HCT116 (cell line): Measurements from ENCODE around the gene NUBPL. TPM values are rescaled to one million over a fixed set of nuclear protein-coding genes. Genes with fewer than 3 reads are reported as not detected.

Source experiments
- ATAC-seq: fragments of 200-7000 bp; cut with Tn5 transposase; 2 replicates; pipeline ENCODE4 v1.9.1; 2020; ENCODE audit warnings: mild to moderate bottlenecking, moderate library complexity
- BruUV-seq: library from RNA; stranded (reverse); fragments of 400-500 nt; replicated peaks from 2 replicates; lab custom pipeline; 2021; lab: Mats Ljungman, UMichigan
- CTCF ChIA-PET: fragments of 300-600 bp; sonication (Branson Sonifier 250); formaldehyde crosslinking; loops from one replicate; lab custom pipeline; 2021; ENCODE audit warnings: antibody characterized with exemption; lab: Charles Lee
- POLR2A ChIA-PET: fragments of 300-600, 350-600 bp; sonication (Branson Sonifier 250); formaldehyde crosslinking; loops from one replicate; lab custom pipeline; 2021; ENCODE audit warnings: antibody characterized with exemption; lab: Charles Lee
- RAD21 ChIA-PET, 2 experiments: fragments of 300-600 bp; sonication (Branson Sonifier 250); formaldehyde crosslinking; loops; one replicate each; lab custom pipeline; 2023; ENCODE audit warnings: low total read pairs in 2 of 2; ENCODE audit not compliant: uncharacterized antibody in 2 of 2, unreplicated experiment in 2 of 2, low non-redundant PET in 1 of 2; lab: Charles Lee
- DNase-seq: peaks from one replicate; pipeline ENCODE4 v3.0.0-alpha.2; 2010; ENCODE audit warnings: low read depth, low spot score
- H2AFZ ChIP-seq: fragments of 200-600 bp; shearing (Covaris generic), sonication (generic); 2 replicates; pipeline ENCODE4 v1.6.1; 2017; ENCODE audit warnings: low read depth, mixed run types, mixed read lengths, antibody characterized with exemption, low read length; ENCODE audit not compliant: poor library complexity, severe bottlenecking
- H3K27ac ChIP-seq: 2 replicates; pipeline ENCODE4 v1.5.1; 2012; ENCODE audit warnings: low read depth, low read length
- H3K27me3 ChIP-seq: fragments of 200-600 bp; sonication (generic); 2 replicates; pipeline ENCODE4 v1.6.1; 2016; ENCODE audit warnings: mixed run types, low read length, mixed read lengths; ENCODE audit not compliant: insufficient read depth
- H3K36me3 ChIP-seq, 2 experiments: fragments of 200-500 bp in 1 of 2; fragments of 200-600 bp in 1 of 2; sonication (Bioruptor generic) in 1 of 2; sonication (generic) in 1 of 2; 2 replicates each; pipeline versions ENCODE4 v1.5.1 to v1.6.1; 2014 to 2016; ENCODE audit warnings: low read length in 2 of 2, inconsistent platforms in 1 of 2, mixed read lengths in 1 of 2, mixed run types in 1 of 2; ENCODE audit not compliant: insufficient read depth in 2 of 2, control insufficient read depth in 1 of 2
- H3K4me1 ChIP-seq, 2 experiments: fragments of 200-600 bp in 1 of 2; sonication (generic) in 1 of 2; 2 replicates each; pipeline versions ENCODE4 v1.5.1 to v1.6.1; 2012 to 2017; ENCODE audit warnings: low read length in 2 of 2, inconsistent platforms in 1 of 2, mild to moderate bottlenecking in 1 of 2, mixed read lengths in 1 of 2, mixed run types in 1 of 2, moderate library complexity in 1 of 2; ENCODE audit not compliant: insufficient read depth in 2 of 2, control insufficient read depth in 1 of 2
- H3K4me2 ChIP-seq: fragments of 200-600 bp; sonication (generic); 2 replicates; pipeline ENCODE4 v1.6.1; 2017; ENCODE audit warnings: mixed run types, low read length, mixed read lengths
- H3K4me3 ChIP-seq, 2 experiments: fragments of 200-600 bp in 1 of 2; sonication (generic) in 1 of 2; replicated peaks in 1 of 2; 2 replicates each; pipeline ENCODE4 v1.5.1; 2011 to 2016; ENCODE audit warnings: low read length in 2 of 2, control low read depth in 1 of 2, low read depth in 1 of 2, mild to moderate bottlenecking in 1 of 2, mixed read lengths in 1 of 2, mixed run types in 1 of 2
- H3K79me2 ChIP-seq: fragments of 200-600 bp; sonication (generic); 2 replicates; pipeline ENCODE4 v1.6.1; 2017; ENCODE audit warnings: mild to moderate bottlenecking, mixed run types, low read length, moderate library complexity, mixed read lengths; ENCODE audit not compliant: insufficient read depth
- H3K9ac ChIP-seq: fragments of 200-600 bp; sonication (generic); 2 replicates; pipeline ENCODE4 v1.6.1; 2016; ENCODE audit warnings: low read length, mixed read lengths
- H3K9me2 ChIP-seq: fragments of 200-600 bp; sonication (generic), shearing (Covaris generic); 2 replicates; pipeline ENCODE4 v1.6.1; 2017; ENCODE audit warnings: mixed run types, mild to moderate bottlenecking, moderate library complexity; ENCODE audit not compliant: insufficient read depth
- H3K9me3 ChIP-seq, 2 experiments: fragments of 200-500 bp in 1 of 2; fragments of 200-600 bp in 1 of 2; sonication (Bioruptor generic) in 1 of 2; sonication (generic) in 1 of 2; 2 replicates each; pipeline ENCODE4 v1.6.1; 2014 to 2017; ENCODE audit warnings: low read length in 2 of 2, mixed read lengths in 2 of 2, inconsistent platforms in 1 of 2, low read depth in 1 of 2, mild to moderate bottlenecking in 1 of 2, mixed run types in 1 of 2, moderate library complexity in 1 of 2; ENCODE audit not compliant: control insufficient read depth in 1 of 2, insufficient read depth in 1 of 2
- H4K20me1 ChIP-seq: fragments of 200-600 bp; sonication (generic), shearing (Covaris generic); 2 replicates; pipeline ENCODE4 v1.6.1; 2017; ENCODE audit warnings: mixed run types, mild to moderate bottlenecking, moderate library complexity; ENCODE audit not compliant: insufficient read depth
- ATF3 ChIP-seq: IDR thresholded peaks from 2 replicates; pipeline ENCODE4 v1.6.1; 2012
- CEBPB ChIP-seq: IDR thresholded peaks from 2 replicates; pipeline ENCODE4 v1.6.1; 2012; ENCODE audit warnings: low read depth
- CTCF ChIP-seq, 3 experiments: fragments of 200-600 bp in 1 of 3; sonication (generic) in 1 of 3; IDR thresholded peaks in 2 of 3; conservative IDR thresholded peaks in 1 of 3; 2 replicates each; pipeline ENCODE4 v1.5.1; 2012 to 2017; ENCODE audit warnings: low read depth in 2 of 3, low read length in 2 of 3, antibody characterized with exemption in 1 of 3, borderline replicate concordance in 1 of 3, control low read depth in 1 of 3, mild to moderate bottlenecking in 1 of 3, mixed read lengths in 1 of 3, mixed run types in 1 of 3, moderate library complexity in 1 of 3; ENCODE audit not compliant: insufficient read depth in 1 of 3
- EZH2phosphoT487 ChIP-seq: fragments of 200-600 bp; IDR thresholded peaks from 2 replicates; pipeline ENCODE4 v1.6.1; 2018; ENCODE audit warnings: antibody characterized with exemption, borderline replicate concordance
- MAX ChIP-seq: IDR thresholded peaks from 2 replicates; pipeline ENCODE4 v1.6.1; 2012
- POLR2A ChIP-seq: IDR thresholded peaks from 2 replicates; pipeline ENCODE4 v1.7.0; 2011; ENCODE audit warnings: borderline replicate concordance; ENCODE audit not compliant: insufficient read depth, insufficient read length; ENCODE audit errors: extremely low read depth
- POLR2AphosphoS5 ChIP-seq: IDR thresholded peaks from 2 replicates; pipeline ENCODE4 v1.6.1; 2011; ENCODE audit warnings: mild to moderate bottlenecking, low read depth, low read length, moderate library complexity
- REST ChIP-seq: IDR thresholded peaks from 2 replicates; pipeline ENCODE4 v1.6.1; 2012; ENCODE audit warnings: low read depth
- SP1 ChIP-seq: IDR thresholded peaks from 2 replicates; pipeline ENCODE4 v1.6.1; 2012; ENCODE audit warnings: low read depth
- TCF7L2 ChIP-seq: IDR thresholded peaks from 2 replicates; pipeline ENCODE4 v1.7.0; 2011; ENCODE audit warnings: borderline replicate concordance, inconsistent platforms; ENCODE audit not compliant: insufficient read depth, insufficient read length; ENCODE audit errors: extremely low read depth
- YY1 ChIP-seq: IDR thresholded peaks from 2 replicates; pipeline ENCODE4 v1.6.1; 2011; ENCODE audit warnings: low read length, low read depth, moderate library complexity, mild to moderate bottlenecking; ENCODE audit not compliant: insufficient replicate concordance; ENCODE audit errors: extremely low read depth
- ZFX ChIP-seq: fragments of 450-650 bp; IDR thresholded peaks from 2 replicates; pipeline ENCODE4 v1.6.1; 2017
- intact Hi-C: fragments of 100-400 bp; cut with micrococcal nuclease; formaldehyde crosslinking; loops from 2 replicates; pipeline ENCODE4 v1.10.0; 2022
- total RNA-seq: library from RNA; stranded (reverse); gene quantifications from one replicate; pipeline ENCODE4 v1.2.1, GENCODE V29; 2021; ENCODE audit not compliant: unreplicated experiment
- TF ChIP-seq, protein P1 (sequence below): IDR thresholded peaks from 2 replicates; pipeline ENCODE4 v1.6.1; 2011; ENCODE audit warnings: mild to moderate bottlenecking, low read length, moderate library complexity; ENCODE audit not compliant: insufficient replicate concordance; ENCODE audit errors: extremely low read depth

Gene NUBPL
- total RNA-seq, 1 experiment from 2014 or later, result 11.3 TPM

DNA sequence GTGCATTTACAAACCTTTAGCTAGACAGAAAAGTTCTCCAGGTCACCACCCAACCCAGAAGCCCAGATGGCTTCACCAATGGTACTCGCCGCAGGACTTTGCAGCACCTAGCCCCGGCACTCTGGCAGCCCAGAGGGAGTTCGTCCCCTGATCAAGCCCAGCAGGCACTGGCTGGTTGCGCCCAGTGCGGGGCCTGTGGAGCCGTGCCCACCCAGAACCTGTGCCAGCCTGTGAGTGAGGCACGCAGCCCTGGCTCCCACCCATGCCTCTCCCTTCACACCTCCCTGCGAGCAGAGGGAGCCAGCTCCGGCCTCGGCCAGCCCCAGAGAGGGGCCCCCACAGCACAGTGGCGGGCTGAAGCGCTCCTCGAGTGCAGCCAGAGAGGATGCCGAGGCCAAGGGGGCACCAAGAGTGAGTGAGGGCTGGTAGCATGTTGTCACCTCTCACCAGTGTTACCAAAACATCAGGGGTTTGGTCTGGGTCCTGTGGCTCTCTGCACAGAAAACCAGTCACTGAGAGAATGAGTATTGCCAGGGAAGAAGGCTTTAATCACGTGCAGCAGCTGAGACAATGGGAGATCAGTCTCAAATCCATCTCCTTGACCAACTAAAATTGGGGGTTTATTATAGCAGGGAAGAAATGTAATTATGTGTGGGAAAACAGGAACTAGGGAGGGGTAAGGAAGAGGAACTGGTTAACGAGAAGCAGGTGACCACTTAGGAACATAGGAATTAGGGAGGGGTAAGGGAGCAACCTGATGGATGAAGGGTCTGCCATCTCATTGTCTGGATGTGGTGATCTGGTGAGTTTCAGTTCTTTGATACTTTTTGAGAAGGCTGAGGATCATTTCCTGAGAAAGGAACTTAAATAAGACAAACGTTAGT, 151.3 kb downstream of the NUBPL start:
- Histone ChIP-seq H2AFZ (no peak overlapping the region), H4K20me1 (no peaks in the 10 kb centered on the region), H3K79me2 (no peaks in the 10 kb centered on the region), H3K9me3 (no peaks in the 10 kb centered on the region), H3K27me3 (no peaks in the 10 kb centered on the region), H3K36me3 (no peaks in the 10 kb centered on the region), H3K4me1 (no peaks in the 10 kb centered on the region), H3K9me2 (no peaks in the 10 kb centered on the region), H3K27ac (no peak overlapping the region), H3K4me3 (no peak overlapping the region), H3K4me2 (no peak overlapping the region), H3K9ac (no peak overlapping the region)
- TF ChIP-seq, protein P1, sequence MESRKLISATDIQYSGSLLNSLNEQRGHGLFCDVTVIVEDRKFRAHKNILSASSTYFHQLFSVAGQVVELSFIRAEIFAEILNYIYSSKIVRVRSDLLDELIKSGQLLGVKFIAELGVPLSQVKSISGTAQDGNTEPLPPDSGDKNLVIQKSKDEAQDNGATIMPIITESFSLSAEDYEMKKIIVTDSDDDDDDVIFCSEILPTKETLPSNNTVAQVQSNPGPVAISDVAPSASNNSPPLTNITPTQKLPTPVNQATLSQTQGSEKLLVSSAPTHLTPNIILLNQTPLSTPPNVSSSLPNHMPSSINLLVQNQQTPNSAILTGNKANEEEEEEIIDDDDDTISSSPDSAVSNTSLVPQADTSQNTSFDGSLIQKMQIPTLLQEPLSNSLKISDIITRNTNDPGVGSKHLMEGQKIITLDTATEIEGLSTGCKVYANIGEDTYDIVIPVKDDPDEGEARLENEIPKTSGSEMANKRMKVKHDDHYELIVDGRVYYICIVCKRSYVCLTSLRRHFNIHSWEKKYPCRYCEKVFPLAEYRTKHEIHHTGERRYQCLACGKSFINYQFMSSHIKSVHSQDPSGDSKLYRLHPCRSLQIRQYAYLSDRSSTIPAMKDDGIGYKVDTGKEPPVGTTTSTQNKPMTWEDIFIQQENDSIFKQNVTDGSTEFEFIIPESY, result no peak
- no peak for TF ChIP-seq ATF3
- no peak for TF ChIP-seq SP1
- TF ChIP-seq MAX, result no peak
- TF ChIP-seq TCF7L2, result no peak
- TF ChIP-seq CTCF (IDR thresholded peaks at IDR 0.05 in 2 of 3, conservative IDR thresholded peaks at IDR 0.05 in 1 of 3; ENCODE audit: borderline replicate concordance in 1 of 3, insufficient read depth in 1 of 3, low read depth in 2 of 3, low read length in 2 of 3), result no peak
- TF ChIP-seq CEBPB, result no peak
- TF ChIP-seq POLR2A, result no peak
- TF ChIP-seq ZFX, result no peak
- no peak for TF ChIP-seq EZH2phosphoT487
- no peak for TF ChIP-seq YY1
- TF ChIP-seq POLR2AphosphoS5, result no peak
- TF ChIP-seq REST, result no peak
- ChIA-PET RAD21 (no interaction called here), CTCF (no interaction called here), POLR2A (no interaction called here)
- DNase-seq, result no peak
- no TSS peak for BruUV-seq
- intact Hi-C loops, result no loop called here
- ATAC-seq, result no peak
